Measurements from ENCODE around the gene GYG2. TPM values are rescaled to one million over a fixed set of nuclear protein-coding genes. Genes with fewer than 3 reads are reported as not detected.

Gene GYG2
- total RNA-seq, 4 donors from 2014 or later, result 3.0 to 6.8 (median 4.2) TPM

DNA sequence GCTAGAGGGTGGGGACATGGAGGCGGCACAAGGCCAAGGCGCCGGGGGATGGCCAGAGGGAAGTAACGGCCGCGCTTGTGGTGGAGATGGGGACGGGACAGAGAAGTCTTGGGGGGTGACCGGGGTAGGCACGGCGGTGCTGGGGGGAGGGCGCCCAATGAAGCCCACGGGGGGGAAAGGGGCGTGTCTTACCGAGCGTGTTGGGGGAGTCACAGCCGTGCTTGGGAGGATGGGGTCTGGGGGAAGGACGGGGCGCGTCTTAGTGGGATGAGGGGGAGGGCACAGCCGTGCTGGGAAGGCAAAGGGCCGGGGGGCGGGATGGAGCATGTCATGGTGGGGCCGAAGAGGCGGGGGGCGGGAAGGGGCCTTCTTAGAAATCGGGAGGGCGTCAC, 99.5 kb downstream of the GYG2 start:
- DNase-seq, result peak; percentile 53
- H3K9me3 ChIP-seq, result no peaks in the 10 kb centered on the region
- H3K4me3 ChIP-seq, result peak overlapping the region; percentile 20 to 75 (median 72)
- H3K27ac ChIP-seq, result peak overlapping the region; percentile 96 to 99 (median 98)
- in situ Hi-C loops (cut with MboI; ENCODE audit: low pct_ligation_motif_present in 1 of 4, low pct_unique_long_range_greater_than_20kb in 1 of 4, low sequenced_read_pairs in 3 of 4) (loop anchor here in 1 of 4 donors (25.0 kb wide), 1 partner anchor 109 kb away; the partner anchor contains the start of gene ARSF), intact Hi-C loops (cut with DNase I; ENCODE audit: low total_unique reads) (no loop called here)
- no peak for TF ChIP-seq EP300 (IDR thresholded peaks at IDR 0.05; ENCODE audit: low read depth)
- TF ChIP-seq POLR2A (IDR thresholded peaks at IDR 0.05), result no peak
- TF ChIP-seq POLR2AphosphoS5 (IDR thresholded peaks at IDR 0.05), result no peak
- TF ChIP-seq, protein P1, sequence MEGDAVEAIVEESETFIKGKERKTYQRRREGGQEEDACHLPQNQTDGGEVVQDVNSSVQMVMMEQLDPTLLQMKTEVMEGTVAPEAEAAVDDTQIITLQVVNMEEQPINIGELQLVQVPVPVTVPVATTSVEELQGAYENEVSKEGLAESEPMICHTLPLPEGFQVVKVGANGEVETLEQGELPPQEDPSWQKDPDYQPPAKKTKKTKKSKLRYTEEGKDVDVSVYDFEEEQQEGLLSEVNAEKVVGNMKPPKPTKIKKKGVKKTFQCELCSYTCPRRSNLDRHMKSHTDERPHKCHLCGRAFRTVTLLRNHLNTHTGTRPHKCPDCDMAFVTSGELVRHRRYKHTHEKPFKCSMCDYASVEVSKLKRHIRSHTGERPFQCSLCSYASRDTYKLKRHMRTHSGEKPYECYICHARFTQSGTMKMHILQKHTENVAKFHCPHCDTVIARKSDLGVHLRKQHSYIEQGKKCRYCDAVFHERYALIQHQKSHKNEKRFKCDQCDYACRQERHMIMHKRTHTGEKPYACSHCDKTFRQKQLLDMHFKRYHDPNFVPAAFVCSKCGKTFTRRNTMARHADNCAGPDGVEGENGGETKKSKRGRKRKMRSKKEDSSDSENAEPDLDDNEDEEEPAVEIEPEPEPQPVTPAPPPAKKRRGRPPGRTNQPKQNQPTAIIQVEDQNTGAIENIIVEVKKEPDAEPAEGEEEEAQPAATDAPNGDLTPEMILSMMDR (IDR thresholded peaks at IDR 0.05), result no peak
- H3K36me3 ChIP-seq, result no peaks in the 10 kb centered on the region
- H3K27me3 ChIP-seq, result no peaks in the 10 kb centered on the region
- WGBS, 2 donors (ENCODE audit: low coverage in 1 of 2), result 21% methylated on average over 18 of the region's 27 CpGs; no CpG with 5 or more reads in 1 of the 2 donors
- H3K4me1 ChIP-seq, result peaks cover 0 to 7% (median 3%) of the 10 kb centered on the region in 4 donors

DNA sequence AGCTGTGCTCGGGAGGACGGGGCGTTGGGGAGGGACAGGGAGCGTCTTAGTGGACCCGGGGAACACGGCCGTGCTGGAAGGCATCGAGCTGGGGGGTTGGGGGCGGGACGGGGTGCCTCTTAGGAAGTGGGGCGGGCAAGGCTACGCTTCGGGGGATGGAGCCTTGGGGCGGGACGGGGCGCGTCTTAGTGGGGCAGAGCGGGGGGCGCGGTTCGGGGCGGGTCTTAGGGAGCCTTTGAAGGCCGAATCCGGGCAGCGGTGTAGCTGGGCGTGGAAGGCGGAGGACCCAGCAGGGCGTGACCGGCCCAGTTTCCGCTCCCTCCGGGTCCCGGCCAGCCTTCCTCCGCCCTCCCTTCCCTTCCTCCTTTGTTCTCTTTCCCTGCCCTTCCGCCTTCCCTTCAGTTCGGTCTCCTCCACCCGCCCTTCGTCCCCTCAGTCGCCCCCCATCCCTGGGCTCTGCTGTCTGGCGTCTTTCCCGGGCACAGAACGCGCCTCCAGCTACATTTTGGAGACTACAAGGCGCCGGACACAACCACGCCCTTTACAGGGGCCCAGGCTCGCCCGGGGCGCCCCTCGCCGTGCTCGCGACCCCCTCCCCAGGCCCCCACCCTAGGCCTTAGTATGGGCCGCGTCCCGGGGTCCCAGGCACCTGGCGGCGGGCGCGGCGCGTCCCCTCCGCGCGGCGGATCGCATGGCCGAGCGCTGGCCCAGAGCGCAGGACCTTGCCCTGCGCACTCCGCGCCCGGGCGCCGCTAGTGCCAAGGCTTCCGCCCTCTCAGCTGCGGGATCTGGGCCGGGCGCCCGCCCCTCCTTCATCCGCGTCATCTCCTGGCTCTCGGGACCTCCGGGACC, 100.1 kb downstream of the GYG2 start, which contains the start of gene ARSD:
ARSD (minus strand) TSS at position 757 of the 852 bp plus-strand sequence; CDS start at position 693, 64 bp downstream.
- Histone ChIP-seq H3K9me3 (no peaks in the 10 kb centered on the region), H3K4me3 (peak within 1 kb of the TSS; percentile 55 to 75 (median 72)), H3K36me3 (no peaks in the 10 kb centered on the region), H3K4me1 (peaks cover 0 to 7% (median 3%) of the 10 kb centered on the region in 4 donors), H3K27ac (peak within 1 kb of the TSS; percentile 96 to 99 (median 98)), H3K27me3 (no peaks in the 10 kb centered on the region)
- WGBS, 2 donors (ENCODE audit: low coverage in 1 of 2), result 4% methylated on average over 35 of the region's 84 CpGs; no CpG with 5 or more reads in 1 of the 2 donors
- in situ Hi-C loops (cut with MboI; ENCODE audit: low pct_ligation_motif_present in 1 of 4, low pct_unique_long_range_greater_than_20kb in 1 of 4, low sequenced_read_pairs in 3 of 4) (loop anchor here in 1 of 4 donors (25.0 kb wide), 1 partner anchor 108 kb away; the partner anchor contains the start of gene ARSF), intact Hi-C loops (cut with DNase I; ENCODE audit: low total_unique reads) (no loop called here)
- DNase-seq, result peak; percentile 94
- TF ChIP-seq POLR2AphosphoS5 (IDR thresholded peaks at IDR 0.05) (peak; percentile 79 to 91 (median 88)), POLR2A (IDR thresholded peaks at IDR 0.05) (peak; percentile 80)
- TF ChIP-seq, protein P1 (IDR thresholded peaks at IDR 0.05), result no peak

DNA sequence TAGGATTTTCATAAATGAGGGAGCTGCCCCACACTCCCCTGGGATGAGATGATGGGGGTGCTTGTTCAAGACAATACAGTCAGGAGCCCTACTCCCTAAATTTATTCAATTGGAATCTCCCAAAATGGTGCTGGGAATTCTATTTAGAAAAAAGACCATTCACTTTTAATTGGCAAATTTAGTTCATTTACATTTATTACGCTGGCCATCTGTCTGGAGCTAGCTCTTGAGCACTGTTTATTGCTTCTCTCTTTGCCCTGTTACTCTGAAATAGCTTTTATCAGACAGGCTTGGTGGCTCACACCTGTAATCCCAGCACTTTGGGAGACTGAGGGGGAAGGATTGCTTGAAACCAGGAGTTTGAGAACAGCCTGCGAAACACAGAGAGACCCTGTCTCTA, 102.4 kb downstream of the GYG2 start:
- no peak for TF ChIP-seq POLR2A (IDR thresholded peaks at IDR 0.05)
- TF ChIP-seq EP300 (IDR thresholded peaks at IDR 0.05; ENCODE audit: low read depth), result no peak
- no peak for TF ChIP-seq POLR2AphosphoS5 (IDR thresholded peaks at IDR 0.05)
- TF ChIP-seq, protein P1 (IDR thresholded peaks at IDR 0.05), result no peak
- no peak overlapping the region for H3K27ac ChIP-seq
- 80 to 100% methylated on average over 1 to 2 of the region's 2 CpGs for WGBS, 2 donors (ENCODE audit: low coverage in 1 of 2)
- no peaks in the 10 kb centered on the region for H3K36me3 ChIP-seq
- in situ Hi-C loops (cut with MboI; ENCODE audit: low pct_ligation_motif_present in 1 of 4, low pct_unique_long_range_greater_than_20kb in 1 of 4, low sequenced_read_pairs in 3 of 4), result loop anchor here in 1 of 4 donors (25.0 kb wide), 1 partner anchor 106 kb away; the partner anchor contains the start of gene ARSF
- no peak for DNase-seq
- H3K4me1 ChIP-seq, result peaks cover 0 to 7% (median 3%) of the 10 kb centered on the region in 4 donors
- no peaks in the 10 kb centered on the region for H3K9me3 ChIP-seq
- intact Hi-C loops (cut with DNase I; ENCODE audit: low total_unique reads), result no loop called here
- H3K4me3 ChIP-seq, result no peak overlapping the region
- H3K27me3 ChIP-seq, result no peaks in the 10 kb centered on the region

DNA sequence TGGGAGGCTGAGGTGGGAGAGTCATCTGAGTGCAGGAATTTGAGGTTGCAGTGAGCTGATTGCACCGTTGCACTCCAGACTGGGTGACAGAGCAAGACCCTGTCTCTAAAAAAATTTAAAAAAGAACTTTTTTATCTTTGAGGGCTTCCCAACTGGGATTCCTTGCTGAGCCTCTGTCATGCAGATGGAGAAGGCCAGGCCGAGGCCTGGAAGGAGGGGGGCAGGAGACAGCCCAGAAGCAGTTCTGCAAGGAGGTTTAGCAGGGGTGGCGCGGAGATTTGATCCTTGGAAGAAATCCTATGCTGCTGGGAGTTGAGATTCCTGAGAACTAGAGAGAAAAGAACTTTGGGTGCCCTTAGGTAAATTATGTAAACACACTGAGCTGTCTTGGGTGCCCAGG, 102.9 kb downstream of the GYG2 start:
- Histone ChIP-seq H3K27ac (no peak overlapping the region), H3K4me3 (no peak overlapping the region), H3K9me3 (no peaks in the 10 kb centered on the region), H3K27me3 (no peaks in the 10 kb centered on the region), H3K36me3 (no peaks in the 10 kb centered on the region), H3K4me1 (peaks cover 0 to 7% (median 3%) of the 10 kb centered on the region in 4 donors)
- in situ Hi-C loops (cut with MboI; ENCODE audit: low pct_ligation_motif_present in 1 of 4, low pct_unique_long_range_greater_than_20kb in 1 of 4, low sequenced_read_pairs in 3 of 4) (loop anchor here in 1 of 4 donors (25.0 kb wide), 1 partner anchor 106 kb away; the partner anchor contains the start of gene ARSF), intact Hi-C loops (cut with DNase I; ENCODE audit: low total_unique reads) (no loop called here)
- DNase-seq, result no peak
- 84% methylated on average over 4 of the region's 4 CpGs; no CpG with 5 or more reads in 1 of the 2 donors for WGBS, 2 donors (ENCODE audit: low coverage in 1 of 2)
- TF ChIP-seq POLR2A (IDR thresholded peaks at IDR 0.05) (no peak), POLR2AphosphoS5 (IDR thresholded peaks at IDR 0.05) (no peak), EP300 (IDR thresholded peaks at IDR 0.05; ENCODE audit: low read depth) (no peak)
- TF ChIP-seq, protein P1 (IDR thresholded peaks at IDR 0.05), result no peak

Measured in transverse colon (tissue), 4 donors.